Stomach (tissue), 4 donors: ENCODE results near the gene LAGE3.

ENCODE experiments used
- CTCF ChIP-seq, 7 experiments: fragments of 450-650 bp in 4 of 7; fragments of 200-600 bp in 3 of 7; sonication (generic) in 3 of 7; IDR thresholded peaks; one replicate each; pipeline ENCODE4 v1.5.1; 2016 to 2019; ENCODE audit warnings: antibody characterized with exemption in 7 of 7, control low read depth in 2 of 7, mild to moderate bottlenecking in 1 of 7
- POLR2A ChIP-seq, 4 donors: fragments of 450-650 bp; IDR thresholded peaks; one replicate each; pipeline ENCODE4 v1.6.1; 2016; ENCODE audit warnings: antibody characterized with exemption in 4 of 4, control low read depth in 2 of 4, mild to moderate bottlenecking in 1 of 4, moderate library complexity in 1 of 4

- no peak for TF ChIP-seq CTCF (IDR thresholded peaks at IDR 0.05)
- no peak for TF ChIP-seq POLR2A (IDR thresholded peaks at IDR 0.05)
Observed at GRCh38 chrX:154450312-154450711, 28.8 kb downstream of the LAGE3 start.
